NCI-H146 (cell line): ENCODE data around the gene PLCB2.
A peak's percentile ranks its signal among the peaks of the same experiment; 100 is the strongest.

ENCODE experiments used
- DNase-seq: peaks from one replicate; lab custom pipeline; 2025; lab: John Stamatoyannopoulos, UW

The PLCB2 gene

GRCh38 chr15:40286061-40286532, 21.6 kb downstream of the PLCB2 start:
- DNase-seq = no peak

- DNase-seq = no peak
Measured at GRCh38 chr15:40285554-40286011, 22.2 kb downstream of the PLCB2 start.

- no peak for DNase-seq
Measured at GRCh38 chr15:40285151-40285550, 22.6 kb downstream of the PLCB2 start.

- no peak for DNase-seq
Measured at GRCh38 chr15:40283615-40284300, 24.0 kb downstream of the PLCB2 start.

GRCh38 chr15:40282869-40283614, 24.7 kb downstream of the PLCB2 start, which contains the start of gene ANKRD63:
TSS of gene ANKRD63 (minus strand) at chr15:40283064. CDS start at chr15:40282586, 478 bp downstream.
- DNase-seq = peak; percentile 38

- peak; percentile 61 for DNase-seq
Measured at GRCh38 chr15:40282147-40282868, 25.4 kb downstream of the PLCB2 start.

- DNase-seq = no peak
Measured at GRCh38 chr15:40281801-40282146, 26.0 kb downstream of the PLCB2 start.

- no peak for DNase-seq
Measured at GRCh38 chr15:40281057-40281800, 26.5 kb downstream of the PLCB2 start.

- no peak for DNase-seq
Measured at GRCh38 chr15:40280260-40281056, 27.3 kb downstream of the PLCB2 start.

GRCh38 chr15:40279437-40280141, 28.1 kb downstream of the PLCB2 start:
- peak; percentile 87 for DNase-seq

- DNase-seq = no peak
Measured at GRCh38 chr15:40278026-40278425, 29.7 kb downstream of the PLCB2 start.

- DNase-seq = no peak
Measured at GRCh38 chr15:40277471-40277870, 30.3 kb downstream of the PLCB2 start.

GRCh38 chr15:40276927-40277326, 30.8 kb downstream of the PLCB2 start:
- no peak for DNase-seq

GRCh38 chr15:40275954-40276353, 31.8 kb downstream of the PLCB2 start:
- DNase-seq = no peak

- no peak for DNase-seq
Measured at GRCh38 chr15:40275523-40275922, 32.2 kb downstream of the PLCB2 start.

- peak; percentile 60 for DNase-seq
Measured at GRCh38 chr15:40274350-40275274, 33.1 kb downstream of the PLCB2 start.

- DNase-seq = no peak
Measured at GRCh38 chr15:40273428-40273827, 34.3 kb downstream of the PLCB2 start.

- no peak for DNase-seq
Measured at GRCh38 chr15:40272485-40273056, 35.2 kb downstream of the PLCB2 start.
